Muscle layer of duodenum (tissue), 2 donors: ENCODE measurements around the gene ZNF609.

Experiments used
- H3K27ac ChIP-seq: one replicate; pipeline ENCODE4 v1.7.0; 2013; ENCODE audit warnings: mild to moderate bottlenecking, low read length
- H3K27me3 ChIP-seq: one replicate; pipeline ENCODE4 v1.7.0; 2013; ENCODE audit warnings: low read depth, mild to moderate bottlenecking, control low read depth, low read length
- H3K36me3 ChIP-seq, 2 donors: one replicate each; pipeline ENCODE4 v1.7.0; 2013; ENCODE audit warnings: low read length in 2 of 2, control low read depth in 1 of 2, mild to moderate bottlenecking in 1 of 2; ENCODE audit not compliant: insufficient read depth in 2 of 2, control insufficient read depth in 1 of 2
- H3K4me1 ChIP-seq, 2 donors: one replicate each; pipeline ENCODE4 v1.7.0; 2013; ENCODE audit warnings: low read length in 2 of 2, mild to moderate bottlenecking in 2 of 2, control low read depth in 1 of 2, moderate library complexity in 1 of 2; ENCODE audit not compliant: insufficient read depth in 2 of 2, control insufficient read depth in 1 of 2
- H3K4me3 ChIP-seq, 2 donors: one replicate each; pipeline ENCODE4 v1.7.0; 2013; ENCODE audit warnings: low read length in 2 of 2, low read depth in 1 of 2, mild to moderate bottlenecking in 1 of 2
- H3K9me3 ChIP-seq, 2 donors: one replicate each; pipeline ENCODE4 v1.7.0; 2013; ENCODE audit warnings: low read length in 2 of 2, control low read depth in 1 of 2, mild to moderate bottlenecking in 1 of 2; ENCODE audit not compliant: control insufficient read depth in 1 of 2
- donor health status: healthy.

Gene ZNF609

DNA sequence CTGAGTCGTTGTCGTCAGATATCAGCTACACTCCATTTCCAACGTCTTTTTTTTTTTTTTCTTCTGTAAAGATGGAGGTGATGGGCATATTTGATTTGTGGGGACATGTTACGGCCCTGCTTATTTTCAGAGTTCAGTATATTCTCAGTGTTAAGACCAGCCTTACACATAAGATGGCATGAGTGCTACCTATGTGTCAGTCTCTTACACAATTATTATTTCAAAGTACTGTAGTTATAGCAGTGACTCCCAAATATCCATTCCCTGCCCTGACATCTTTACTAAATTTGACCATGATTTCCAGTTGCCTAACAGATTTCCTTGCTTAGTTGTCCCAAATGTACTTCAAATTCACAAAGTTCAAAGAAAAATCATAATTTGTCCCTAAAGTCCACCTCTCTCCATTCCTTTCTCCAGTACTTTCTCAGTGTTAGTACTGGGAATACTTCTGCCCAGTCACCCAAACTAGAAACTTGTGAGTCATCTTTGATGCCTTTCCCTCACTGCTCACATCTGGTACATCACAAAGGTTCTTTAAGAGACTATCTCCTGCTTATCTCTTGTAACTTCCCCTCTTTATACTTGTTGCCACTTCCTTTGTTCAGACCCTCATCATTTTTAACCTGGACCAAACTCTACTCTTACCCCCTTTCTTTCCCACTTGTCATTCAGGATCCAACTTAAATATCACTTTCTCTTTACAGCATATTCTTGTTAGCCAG is 67.0 kb downstream of the ZNF609 start:
- Histone ChIP-seq H3K4me3 (no peak overlapping the region), H3K27ac (no peak overlapping the region), H3K4me1 (peaks cover 0 to 6% of the 10 kb centered on the region in 2 donors), H3K36me3 (peaks cover 5% of the 10 kb centered on the region in 2 donors), H3K27me3 (no peaks in the 10 kb centered on the region), H3K9me3 (no peaks in the 10 kb centered on the region)

- no peak overlapping the region for H3K27ac ChIP-seq
- no peak overlapping the region for H3K4me3 ChIP-seq
- peaks cover 5% of the 10 kb centered on the region in 2 donors for H3K36me3 ChIP-seq
- H3K4me1 ChIP-seq, result peaks cover 0 to 6% of the 10 kb centered on the region in 2 donors
- H3K27me3 ChIP-seq, result no peaks in the 10 kb centered on the region
- H3K9me3 ChIP-seq, result no peaks in the 10 kb centered on the region
Observed at GRCh38 chr15:64528871-64529270, 68.5 kb downstream of the ZNF609 start.

- Histone ChIP-seq H3K36me3 (peaks cover 5% of the 10 kb centered on the region in 2 donors), H3K27me3 (no peaks in the 10 kb centered on the region), H3K27ac (no peak overlapping the region), H3K9me3 (no peaks in the 10 kb centered on the region), H3K4me3 (no peak overlapping the region), H3K4me1 (peaks cover 0 to 9% of the 10 kb centered on the region in 2 donors)
Observed at GRCh38 chr15:64530472-64530871, 70.1 kb downstream of the ZNF609 start.

DNA sequence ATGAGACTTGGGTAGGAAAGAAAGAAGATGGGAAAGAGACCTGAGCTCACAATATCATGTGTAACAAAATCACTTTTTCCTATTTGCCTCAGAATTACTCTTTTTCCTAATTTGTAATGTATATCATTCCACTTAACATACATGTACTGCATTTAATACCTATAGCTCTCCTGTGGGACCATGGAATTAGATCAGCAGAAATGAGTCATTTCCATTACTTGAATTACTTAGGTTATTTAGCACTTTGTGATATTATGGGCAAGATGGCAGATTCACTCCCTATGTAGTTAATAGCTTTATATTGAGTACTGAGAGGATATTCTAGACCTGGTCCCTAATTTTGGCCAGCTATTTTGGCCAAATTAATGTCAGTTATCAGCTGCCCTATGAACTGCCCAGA is 70.5 kb downstream of the ZNF609 start:
- Histone ChIP-seq H3K27ac (no peak overlapping the region), H3K36me3 (peaks cover 5% of the 10 kb centered on the region in 2 donors), H3K4me3 (no peak overlapping the region), H3K9me3 (no peaks in the 10 kb centered on the region), H3K4me1 (peaks cover 0 to 9% of the 10 kb centered on the region in 2 donors), H3K27me3 (no peaks in the 10 kb centered on the region)

- H3K4me1 ChIP-seq, result peaks cover 0 to 9% of the 10 kb centered on the region in 2 donors
- peaks cover 5% of the 10 kb centered on the region in 2 donors for H3K36me3 ChIP-seq
- H3K27me3 ChIP-seq, result no peaks in the 10 kb centered on the region
- H3K9me3 ChIP-seq, result no peaks in the 10 kb centered on the region
- H3K27ac ChIP-seq, result no peak overlapping the region
- H3K4me3 ChIP-seq, result no peak overlapping the region
Observed at GRCh38 chr15:64532521-64533315, 72.3 kb downstream of the ZNF609 start.

DNA sequence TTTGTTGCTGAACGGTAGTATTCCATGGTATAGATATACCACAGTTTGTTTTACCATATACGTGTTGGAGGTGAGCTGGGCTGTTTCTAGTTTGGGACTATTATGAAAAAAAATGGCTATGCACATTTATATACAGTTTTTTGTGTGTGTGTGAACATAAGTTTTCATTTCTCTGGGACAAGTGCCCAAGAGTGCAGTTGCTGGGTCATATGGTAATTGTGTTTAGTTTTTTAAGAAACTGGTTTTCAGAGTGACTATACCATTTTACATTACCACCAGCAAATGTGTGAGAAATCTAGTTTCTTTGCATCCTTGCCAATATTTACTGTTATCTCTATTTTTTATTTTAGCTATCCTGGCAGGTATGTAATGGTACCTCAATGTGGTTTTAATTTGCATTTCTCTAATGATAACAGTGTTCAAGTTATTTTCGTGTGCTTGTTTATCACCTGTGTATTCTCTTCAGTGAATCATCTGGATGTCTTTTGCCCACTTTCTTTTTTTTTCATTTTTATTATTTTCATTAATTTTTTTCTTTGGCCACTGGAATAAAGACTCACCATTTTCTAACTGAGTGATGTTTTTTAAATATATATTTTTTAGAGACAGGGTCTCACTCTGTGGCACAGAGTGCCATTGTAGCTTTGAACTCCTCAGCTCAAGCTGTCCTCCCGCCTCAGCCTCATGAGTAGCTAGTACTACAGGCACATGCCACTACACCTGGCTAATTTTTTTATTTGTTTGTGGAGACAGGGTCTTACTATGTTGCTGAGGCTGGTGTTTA is 75.3 kb downstream of the ZNF609 start:
- Histone ChIP-seq H3K9me3 (no peaks in the 10 kb centered on the region), H3K4me3 (no peak overlapping the region), H3K4me1 (peaks cover 0 to 9% of the 10 kb centered on the region in 2 donors), H3K36me3 (no peaks in the 10 kb centered on the region), H3K27me3 (no peaks in the 10 kb centered on the region), H3K27ac (no peak overlapping the region)

DNA sequence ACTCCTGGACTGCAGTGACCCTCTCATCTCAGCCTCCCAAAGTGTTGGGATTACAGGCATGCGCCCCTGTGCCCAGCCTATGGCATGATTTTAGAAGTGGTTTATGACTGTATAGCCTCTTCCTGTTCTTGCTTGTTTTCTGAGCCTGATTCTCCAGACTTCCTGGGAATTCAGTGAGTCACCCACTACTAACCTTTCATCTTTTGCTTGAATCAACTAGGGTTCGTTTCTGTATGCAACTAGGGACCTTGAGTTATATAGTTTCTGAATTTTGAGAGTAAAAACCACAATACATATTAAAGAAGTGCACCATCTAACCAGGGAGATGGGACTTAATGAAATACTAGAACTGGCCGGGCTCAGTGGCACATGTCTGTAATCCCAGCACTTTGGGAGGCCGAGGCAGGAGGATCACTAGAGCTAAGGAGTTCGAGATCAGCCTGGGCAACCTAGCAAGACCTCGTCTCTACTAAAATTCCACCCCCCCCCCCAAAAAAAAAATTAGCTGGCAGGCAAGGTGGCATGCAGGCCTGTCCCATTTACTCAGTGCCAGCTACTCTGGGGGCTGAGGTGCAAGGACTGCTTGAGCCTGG is 76.0 kb downstream of the ZNF609 start:
- H3K27ac ChIP-seq, result no peak overlapping the region
- H3K4me1 ChIP-seq, result peaks cover 0 to 8% of the 10 kb centered on the region in 2 donors
- no peaks in the 10 kb centered on the region for H3K9me3 ChIP-seq
- H3K36me3 ChIP-seq, result no peaks in the 10 kb centered on the region
- H3K4me3 ChIP-seq, result no peak overlapping the region
- no peaks in the 10 kb centered on the region for H3K27me3 ChIP-seq

GRCh38 chr15:64542091-64542490 is 81.7 kb downstream of the ZNF609 start:
- H3K4me3 ChIP-seq, result no peak overlapping the region
- no peaks in the 10 kb centered on the region for H3K9me3 ChIP-seq
- no peak overlapping the region for H3K27ac ChIP-seq
- no peaks in the 10 kb centered on the region for H3K36me3 ChIP-seq
- no peaks in the 10 kb centered on the region for H3K27me3 ChIP-seq
- H3K4me1 ChIP-seq, result peaks cover 0 to 7% of the 10 kb centered on the region in 2 donors

DNA sequence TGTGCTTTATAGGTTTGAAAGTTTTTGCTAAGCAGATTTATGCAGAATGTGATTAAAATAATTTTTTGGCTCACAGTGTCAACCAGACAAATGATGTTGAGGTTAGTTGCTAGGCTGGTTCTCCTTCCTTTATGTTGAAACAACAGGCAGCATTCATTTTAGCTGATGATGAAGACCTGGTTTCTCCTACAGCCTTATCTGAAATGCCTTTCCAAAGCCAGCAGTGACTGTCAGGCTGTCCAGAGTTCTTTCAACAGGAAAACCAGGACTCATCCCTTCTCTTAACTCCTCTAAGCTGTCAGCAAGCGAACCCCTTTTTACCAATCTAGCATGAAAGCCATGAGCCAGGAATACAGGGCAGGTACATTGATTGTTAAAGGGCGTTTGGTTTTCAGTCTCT is 84.1 kb downstream of the ZNF609 start:
- Histone ChIP-seq H3K27ac (no peak overlapping the region), H3K27me3 (no peaks in the 10 kb centered on the region), H3K4me1 (peaks cover 0 to 7% of the 10 kb centered on the region in 2 donors), H3K9me3 (no peaks in the 10 kb centered on the region), H3K36me3 (no peaks in the 10 kb centered on the region), H3K4me3 (no peak overlapping the region)

- Histone ChIP-seq H3K4me1 (peaks cover 0 to 8% of the 10 kb centered on the region in 2 donors), H3K36me3 (no peaks in the 10 kb centered on the region), H3K27me3 (no peaks in the 10 kb centered on the region), H3K4me3 (no peak overlapping the region), H3K9me3 (no peaks in the 10 kb centered on the region), H3K27ac (no peak overlapping the region)
Observed at GRCh38 chr15:64547275-64547674, 86.9 kb downstream of the ZNF609 start.

GRCh38 chr15:64548235-64548634 is 87.9 kb downstream of the ZNF609 start:
- no peak overlapping the region for H3K27ac ChIP-seq
- no peaks in the 10 kb centered on the region for H3K27me3 ChIP-seq
- H3K9me3 ChIP-seq, result no peaks in the 10 kb centered on the region
- no peaks in the 10 kb centered on the region for H3K36me3 ChIP-seq
- H3K4me1 ChIP-seq, result peaks cover 0 to 14% of the 10 kb centered on the region in 2 donors
- H3K4me3 ChIP-seq, result no peak overlapping the region
